NK-92 (cell line): ENCODE data around the gene GRIA4.

Experiments used
- DNase-seq: peaks from one replicate; lab custom pipeline; 2025; ENCODE audit not compliant: unreplicated experiment; lab: John Stamatoyannopoulos, UW

GRIA4 gene

DNA sequence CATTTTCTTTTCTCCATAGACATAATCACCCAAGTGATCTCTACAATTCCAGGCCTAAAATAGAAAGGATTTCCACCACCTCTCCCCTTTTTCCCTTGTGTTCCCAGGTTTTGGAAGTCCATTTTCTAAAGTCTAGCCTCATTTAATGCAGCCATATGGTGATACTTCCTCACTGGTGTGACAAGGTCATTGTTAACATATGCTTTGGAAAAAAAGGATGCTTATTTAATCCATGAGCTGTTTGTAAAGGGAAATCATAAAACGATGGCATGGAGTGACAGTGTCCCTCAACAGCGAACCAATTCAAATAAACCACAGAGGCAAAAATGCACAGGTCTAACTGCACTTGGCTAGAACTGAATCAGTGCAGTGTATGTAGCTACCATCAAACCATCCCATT lies 26.6 kb downstream of the GRIA4 start:
- no peak for DNase-seq

DNA sequence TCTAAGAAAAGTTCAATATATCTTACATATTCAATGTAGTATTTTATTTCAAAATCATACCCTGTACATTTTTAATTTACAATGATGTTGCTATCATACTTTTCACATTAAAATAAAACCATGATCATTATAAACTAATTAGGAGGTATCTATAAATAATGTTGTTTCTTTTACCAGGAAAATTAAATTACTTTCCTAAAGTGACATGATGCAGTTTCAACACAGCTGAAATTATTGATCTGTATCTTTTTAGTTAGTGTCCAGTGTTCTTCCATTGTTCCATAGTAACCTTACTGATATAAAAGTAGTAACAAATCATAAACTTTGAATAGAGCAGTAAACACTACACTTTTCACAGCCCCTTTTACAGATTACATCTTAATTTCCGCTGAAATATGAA lies 29.7 kb downstream of the GRIA4 start:
- no peak for DNase-seq

DNA sequence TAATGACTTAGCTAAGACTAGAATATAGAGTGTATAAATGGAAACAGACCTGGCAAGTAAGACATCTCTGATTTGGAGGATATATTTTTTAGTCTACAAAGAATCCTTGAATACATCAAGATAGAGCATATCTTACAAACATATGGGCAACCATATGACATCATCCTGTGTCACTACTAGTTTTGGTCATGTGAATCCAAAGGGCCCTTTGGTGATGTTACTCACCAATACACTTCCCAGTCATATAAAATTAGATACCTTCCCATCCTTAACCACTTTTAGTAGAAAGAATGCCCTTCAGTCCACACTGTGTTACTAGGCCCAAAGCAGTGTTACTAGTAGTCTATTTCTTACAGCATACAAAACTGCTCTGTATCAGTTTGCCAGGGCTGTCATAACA lies 31.6 kb downstream of the GRIA4 start:
- DNase-seq, result no peak

DNA sequence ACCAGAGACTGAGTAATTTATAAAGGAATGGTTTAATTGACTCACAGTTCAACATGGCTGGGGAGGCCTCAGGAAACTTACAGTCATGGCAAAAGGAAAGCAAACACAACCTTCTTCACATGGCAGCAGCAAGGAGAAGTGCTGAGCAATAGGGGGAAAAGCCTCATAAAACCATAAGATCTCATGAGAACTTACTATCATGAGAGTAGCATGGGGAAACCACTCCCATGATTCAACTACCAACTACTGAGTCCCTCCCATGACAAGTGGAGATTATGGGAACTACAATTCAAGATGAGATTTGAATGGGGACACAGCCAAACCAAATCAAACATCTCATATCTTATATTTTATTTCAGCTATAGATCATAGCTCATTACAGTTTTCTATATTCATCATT lies 33.0 kb downstream of the GRIA4 start:
- DNase-seq, result no peak

DNA sequence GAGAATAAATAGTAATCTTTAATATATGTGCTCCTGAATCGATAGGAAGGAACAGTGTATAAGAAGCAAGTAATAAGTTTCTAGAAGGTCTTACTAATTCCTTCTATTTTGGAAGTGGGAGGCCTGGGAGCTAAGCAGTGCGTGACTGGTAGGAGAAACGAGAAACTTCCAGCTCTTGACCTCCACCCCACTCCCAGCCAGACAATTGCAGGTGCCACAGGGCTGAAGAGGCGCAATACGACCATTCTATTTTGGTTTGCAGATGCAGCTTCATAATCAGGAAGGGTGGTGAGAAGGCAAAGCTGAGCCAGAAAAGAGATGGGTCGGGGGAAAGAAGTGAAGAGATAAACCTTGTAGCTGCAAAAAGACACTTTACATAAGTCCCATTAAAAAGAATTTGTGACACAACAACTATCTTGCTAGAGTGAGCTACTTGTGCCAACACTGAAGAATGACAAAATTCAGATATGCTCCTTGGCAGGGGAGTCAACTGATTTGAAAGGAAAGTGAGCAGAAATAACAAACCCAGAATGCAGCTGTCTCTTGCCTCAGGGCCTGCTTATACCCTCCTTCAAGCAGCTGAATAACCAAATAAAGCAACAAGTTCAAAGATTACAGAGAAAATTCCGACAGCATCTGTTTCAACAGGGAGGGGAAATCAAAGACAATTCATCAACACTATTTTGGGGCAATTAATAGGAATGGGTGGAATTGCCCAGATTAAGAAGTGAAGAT lies 35.1 kb downstream of the GRIA4 start:
- no peak for DNase-seq

DNA sequence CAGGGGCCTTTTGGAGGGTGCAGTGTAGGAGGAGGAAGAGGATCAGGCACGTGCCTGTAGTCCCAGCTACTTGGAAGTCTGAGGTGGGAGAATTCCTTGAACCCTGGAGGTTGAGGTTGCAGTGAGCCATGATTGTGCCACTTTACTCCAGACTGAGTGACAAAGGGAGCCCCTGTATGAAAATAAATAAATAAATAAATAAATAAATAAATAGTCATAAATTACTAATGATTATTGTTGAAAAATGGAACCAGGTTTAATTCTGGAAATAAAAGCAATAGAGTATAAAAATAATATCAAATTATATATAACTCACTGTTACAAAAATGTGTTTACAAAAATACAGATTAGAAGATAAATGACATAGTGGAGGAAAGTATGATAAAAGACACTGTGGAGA lies 37.9 kb downstream of the GRIA4 start:
- no peak for DNase-seq

DNA sequence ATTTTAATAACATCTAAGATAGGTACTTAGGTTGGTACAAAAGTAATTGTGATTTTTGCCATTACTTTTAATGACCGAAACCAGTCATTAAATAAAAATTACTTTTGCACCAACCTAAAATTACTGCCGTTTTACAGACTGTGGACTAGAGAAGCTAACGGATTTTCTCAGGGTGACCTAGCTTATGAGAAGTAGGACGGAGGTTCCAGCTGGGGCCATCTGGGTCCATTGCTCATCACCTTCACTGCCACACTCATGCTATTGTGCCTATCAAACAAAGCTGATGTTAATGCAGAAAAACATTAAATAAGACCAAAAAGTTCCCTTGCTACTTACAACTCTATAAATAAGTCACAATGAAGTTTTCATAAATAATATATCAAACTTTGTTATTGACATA lies 38.9 kb downstream of the GRIA4 start:
- no peak for DNase-seq

DNA sequence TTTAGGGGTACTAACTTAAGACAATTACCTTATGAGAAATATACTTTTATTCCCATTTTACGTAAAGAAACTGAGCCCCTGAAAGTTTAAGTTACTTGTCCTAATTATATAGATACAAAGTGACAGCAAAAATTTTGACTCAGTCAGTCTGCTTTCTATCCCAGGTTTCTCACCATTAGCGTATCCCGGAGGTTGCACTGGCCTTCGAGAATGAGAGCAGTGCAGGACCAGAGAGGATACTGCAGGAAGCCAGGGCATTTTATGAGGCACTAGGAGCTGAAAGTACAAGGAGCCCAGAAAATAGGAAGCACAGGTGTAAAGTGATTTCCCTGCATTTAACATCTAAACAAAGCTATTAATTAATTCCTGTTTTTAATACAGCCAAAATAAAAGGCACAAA lies 55.4 kb downstream of the GRIA4 start:
- no peak for DNase-seq

DNA sequence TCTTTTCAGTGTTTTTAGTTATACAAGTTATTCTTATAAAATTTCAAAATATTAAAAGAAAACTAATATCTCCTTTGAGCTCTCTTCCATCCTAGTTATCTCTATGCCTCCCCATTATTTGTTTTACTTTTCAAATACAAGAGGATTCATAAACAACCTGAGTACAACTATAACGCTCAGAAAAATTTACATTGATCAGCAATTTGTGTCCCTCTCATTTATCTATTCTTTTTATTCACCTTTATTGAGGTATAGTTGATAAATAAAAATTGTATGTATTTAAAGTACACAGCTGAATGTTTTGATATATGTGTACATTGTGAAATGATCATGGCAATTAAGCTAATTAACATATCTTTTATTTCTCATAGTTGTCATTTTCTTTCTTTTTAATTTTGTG lies 57.6 kb downstream of the GRIA4 start:
- no peak for DNase-seq

DNA sequence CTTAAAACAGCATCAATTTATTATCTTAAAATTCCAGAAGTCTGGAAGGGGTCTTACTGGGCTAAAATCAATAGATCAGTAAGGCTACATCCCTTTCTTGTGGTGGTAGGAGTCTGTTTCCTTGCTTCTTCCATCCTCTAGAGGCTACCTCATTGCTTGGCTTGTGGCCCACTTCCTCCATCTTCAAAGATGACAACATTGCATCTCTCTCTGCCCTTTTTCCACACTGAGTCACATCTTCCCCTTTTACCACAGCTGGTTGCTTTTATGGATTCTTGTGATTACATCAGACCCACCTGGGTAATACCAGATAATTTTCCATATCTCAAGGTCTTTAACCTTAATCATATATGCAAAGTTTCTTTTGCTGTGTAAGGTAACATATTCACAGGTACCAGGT lies 60.9 kb downstream of the GRIA4 start:
- DNase-seq, result no peak

DNA sequence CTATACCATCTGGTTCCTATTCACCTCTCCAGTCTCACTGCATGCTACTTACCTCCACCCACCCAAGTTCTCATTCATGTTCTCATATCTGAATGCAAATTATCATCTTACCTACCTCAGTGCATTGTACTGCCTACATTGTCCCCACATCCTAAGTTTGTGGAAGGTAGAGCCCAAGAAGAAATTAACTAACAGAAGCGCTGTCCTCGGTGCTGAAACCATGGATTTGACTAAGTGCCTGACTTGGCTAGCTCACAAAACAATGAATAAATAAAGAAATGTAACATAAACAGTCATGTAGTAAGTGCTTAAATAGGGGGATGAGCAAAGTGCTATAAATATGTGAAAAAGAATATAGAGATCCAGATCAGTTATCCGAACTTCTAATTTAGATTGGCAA lies 63.2 kb downstream of the GRIA4 start:
- no peak for DNase-seq

DNA sequence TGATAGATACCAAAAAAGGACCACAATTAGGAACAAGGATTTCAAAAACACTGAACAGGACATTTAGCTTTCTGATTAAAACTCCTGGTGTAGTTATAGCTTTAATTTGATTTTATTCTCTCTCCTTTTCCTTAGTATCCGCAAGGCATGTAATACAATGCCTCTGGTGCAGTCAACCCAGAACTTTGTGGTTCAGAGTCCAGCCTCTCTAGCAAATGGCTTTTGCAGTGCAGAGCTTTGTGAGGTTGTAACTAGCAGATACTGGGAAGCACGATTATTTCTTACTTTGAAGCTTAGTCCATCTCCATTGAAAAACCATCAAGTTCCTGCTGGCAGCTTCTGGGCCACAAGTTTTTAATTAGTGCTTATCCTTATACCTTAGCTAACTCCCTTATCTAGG lies 79.8 kb downstream of the GRIA4 start:
- DNase-seq, result no peak

DNA sequence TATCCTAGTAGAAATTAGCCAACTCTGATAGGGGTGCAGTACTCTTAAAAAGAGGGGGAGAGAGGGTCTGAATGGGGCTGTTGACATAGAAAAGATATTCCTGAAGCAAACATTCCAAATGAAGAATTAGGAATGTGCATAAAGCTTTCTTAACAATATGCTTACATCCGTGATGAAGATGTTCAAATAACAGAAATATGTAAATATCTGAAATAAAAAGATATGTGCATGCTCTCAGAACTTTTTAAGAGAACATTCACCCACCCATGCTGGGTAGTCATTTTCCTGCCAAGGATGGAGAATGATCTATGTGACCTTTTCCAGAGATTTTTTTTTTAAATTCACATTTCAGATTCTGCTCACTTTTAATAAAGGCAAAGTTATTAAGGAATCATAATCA lies 80.6 kb downstream of the GRIA4 start:
- DNase-seq, result no peak

DNA sequence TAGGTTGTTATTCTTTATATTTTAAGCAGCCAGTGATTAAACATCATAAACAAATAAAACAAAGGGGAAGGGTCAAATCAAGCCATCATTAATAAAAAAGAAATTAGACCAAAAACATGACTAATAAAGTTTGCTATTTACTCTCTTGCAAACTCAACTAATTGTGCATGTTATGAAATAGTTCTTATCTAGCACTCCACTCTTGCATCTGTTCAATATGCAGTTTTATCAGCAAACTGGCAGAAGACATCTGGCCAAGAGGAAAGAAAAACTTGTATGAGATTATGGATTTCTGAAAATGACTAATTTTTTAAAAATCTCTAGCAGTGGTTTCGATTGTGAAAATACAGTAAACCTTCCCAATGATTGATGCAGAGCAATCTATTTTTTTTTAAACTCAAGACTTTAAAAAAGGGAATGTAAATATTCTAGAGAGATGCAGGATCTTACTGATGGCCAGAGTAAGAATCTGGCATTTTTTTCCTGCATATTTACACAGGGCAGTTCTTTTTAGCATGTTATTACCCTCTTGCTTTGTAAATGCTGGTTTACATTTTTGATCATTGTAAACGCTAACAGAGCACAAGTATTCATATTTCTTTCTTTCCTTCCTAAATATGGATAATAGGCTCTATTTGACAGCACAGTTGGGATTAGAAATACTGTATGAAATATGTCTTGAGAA lies 83.3 kb downstream of the GRIA4 start:
- no peak for DNase-seq

DNA sequence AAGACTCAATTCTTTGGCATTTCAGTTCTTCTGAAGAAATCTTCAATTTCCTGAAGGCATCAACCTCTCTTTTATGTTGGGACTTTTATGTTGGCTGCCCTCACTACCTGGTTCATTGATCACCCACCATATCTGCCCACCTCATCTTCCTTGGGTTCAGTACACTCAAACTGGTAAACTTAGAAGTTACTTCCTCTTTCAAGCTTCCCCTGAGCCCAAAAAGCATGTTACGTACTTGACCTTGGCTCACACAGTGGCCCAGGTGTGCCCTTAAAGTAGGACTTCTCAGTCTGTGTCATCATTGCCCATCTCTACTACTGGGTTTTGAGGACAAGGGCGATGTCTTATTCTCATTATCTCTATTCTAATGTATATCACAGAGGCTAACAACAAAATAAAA lies 86.1 kb downstream of the GRIA4 start:
- no peak for DNase-seq

DNA sequence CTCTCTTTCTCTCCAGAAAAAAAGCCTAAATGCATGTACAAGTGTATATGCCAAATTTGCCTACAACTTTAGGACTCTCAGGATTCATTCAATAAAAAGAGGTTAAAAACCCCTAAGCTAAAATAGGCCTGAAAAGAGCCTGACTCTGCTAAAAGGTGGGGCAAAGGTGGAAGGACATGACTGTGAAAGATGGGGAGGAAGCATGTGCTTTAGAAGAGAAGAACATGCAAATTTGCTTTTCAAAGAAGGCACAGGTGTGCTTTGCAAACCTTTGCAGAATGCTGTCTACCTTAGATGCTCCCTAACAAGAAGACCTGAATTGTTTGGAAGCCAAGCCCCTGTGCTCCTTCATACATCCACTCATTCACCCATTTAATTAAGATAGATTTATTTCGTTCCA lies 87.4 kb downstream of the GRIA4 start:
- no peak for DNase-seq

DNA sequence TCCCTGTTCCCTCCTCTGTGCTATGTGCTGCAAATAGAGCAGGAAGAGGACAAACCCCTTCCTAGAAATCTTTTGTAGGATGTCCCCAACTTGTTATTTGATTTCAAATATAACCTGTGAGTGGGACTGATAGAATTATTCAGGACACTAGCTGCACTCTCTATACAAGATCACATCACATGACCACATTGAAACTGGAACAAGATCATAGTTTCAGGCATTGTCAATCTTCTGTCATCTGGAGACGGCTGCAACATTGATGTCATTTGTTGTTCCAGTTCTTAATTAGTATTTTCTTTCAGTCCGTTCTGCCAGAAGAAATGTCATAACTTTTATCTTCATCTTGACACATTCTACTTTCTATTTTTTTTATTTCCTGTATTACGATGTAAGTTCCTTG lies 89.3 kb downstream of the GRIA4 start:
- DNase-seq, result no peak

DNA sequence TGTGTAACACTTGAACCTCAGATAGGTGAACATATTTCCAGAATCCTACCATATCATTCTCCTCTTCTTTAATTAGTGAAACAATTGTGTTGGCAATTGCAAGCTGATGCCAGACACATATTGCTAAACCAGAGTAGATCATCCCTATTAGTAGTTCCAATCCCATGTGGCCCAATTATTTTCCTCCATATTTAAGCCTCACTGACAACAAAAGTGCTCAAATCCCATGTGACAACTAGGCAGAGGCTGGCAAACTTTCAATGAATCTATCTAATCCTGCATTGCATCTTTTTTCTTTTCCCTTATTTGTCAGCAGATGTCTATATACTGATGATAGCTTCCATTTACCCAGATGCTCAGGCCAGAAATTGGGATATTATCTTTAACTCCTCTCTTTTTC lies 90.4 kb downstream of the GRIA4 start:
- DNase-seq, result no peak

DNA sequence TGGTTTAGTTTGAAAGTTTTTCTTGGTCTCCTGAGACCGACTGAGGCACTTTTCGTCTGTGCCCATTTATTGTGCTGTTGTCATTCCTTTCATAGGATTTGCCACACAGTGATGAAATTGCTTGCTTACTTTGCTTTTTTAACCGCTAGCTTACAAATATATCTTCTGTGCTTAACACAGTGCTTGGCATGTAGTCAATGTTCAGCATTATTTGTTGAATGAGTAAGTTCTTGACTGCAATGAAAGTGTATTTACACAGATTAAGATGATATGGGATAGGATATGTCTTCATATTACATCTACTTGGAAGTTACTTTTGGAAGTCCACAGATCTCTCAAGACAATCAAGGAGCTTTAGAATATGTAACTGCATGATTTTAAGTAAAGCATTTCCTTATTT lies 91.2 kb downstream of the GRIA4 start:
- no peak for DNase-seq

DNA sequence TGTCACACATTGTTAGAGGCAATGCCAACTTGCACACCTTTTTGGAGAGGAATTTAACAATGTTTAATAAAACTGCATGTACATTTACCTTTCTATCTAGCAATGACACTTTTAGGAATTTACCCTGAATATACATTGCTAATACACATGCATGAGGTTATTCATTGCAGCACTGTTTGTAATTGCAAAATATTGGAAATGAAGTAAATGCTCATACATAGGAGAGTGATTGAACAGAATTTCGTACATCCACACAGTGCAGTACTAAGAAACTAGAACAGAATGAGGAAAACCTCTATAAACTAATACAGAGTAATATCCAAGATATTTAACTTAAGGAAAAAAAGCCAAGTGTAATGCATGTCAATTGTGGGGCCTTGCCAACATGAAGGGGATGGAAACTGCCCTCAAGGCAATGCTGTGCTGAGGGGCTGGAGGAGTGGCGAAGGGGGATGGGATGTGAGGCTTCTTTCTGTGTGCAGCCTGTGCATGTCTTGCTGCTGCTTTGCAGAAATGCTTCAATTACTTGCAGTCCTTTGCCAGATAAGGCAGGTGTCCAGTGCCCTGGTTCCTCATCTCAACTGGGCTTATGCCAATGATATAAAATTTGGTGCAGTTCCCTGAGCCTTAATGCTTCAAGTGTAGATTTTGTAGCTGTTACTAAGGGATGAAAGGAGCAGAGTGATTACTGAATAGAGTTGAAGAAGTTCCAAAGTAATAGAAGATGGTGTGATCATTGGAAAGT lies 96.1 kb downstream of the GRIA4 start:
- no peak for DNase-seq

DNA sequence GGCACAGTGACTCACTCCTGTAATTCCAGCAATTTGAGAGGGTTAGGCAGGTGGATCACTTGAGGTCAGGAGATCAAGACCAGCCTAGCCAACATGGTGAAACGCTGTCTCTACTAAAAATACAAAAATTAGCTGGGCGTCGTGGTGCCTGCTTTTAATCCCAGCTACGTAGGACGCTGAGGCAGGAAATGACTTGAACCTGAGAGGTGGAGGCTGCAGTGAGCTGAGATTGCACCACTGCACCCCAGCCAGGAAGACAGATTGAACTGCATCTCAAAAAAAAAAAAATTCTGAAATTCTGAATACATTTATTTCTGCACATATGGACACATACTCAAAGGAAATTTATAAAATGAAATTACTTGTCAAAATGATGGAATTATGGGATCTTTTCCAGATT lies 103.2 kb downstream of the GRIA4 start:
- DNase-seq, result no peak

DNA sequence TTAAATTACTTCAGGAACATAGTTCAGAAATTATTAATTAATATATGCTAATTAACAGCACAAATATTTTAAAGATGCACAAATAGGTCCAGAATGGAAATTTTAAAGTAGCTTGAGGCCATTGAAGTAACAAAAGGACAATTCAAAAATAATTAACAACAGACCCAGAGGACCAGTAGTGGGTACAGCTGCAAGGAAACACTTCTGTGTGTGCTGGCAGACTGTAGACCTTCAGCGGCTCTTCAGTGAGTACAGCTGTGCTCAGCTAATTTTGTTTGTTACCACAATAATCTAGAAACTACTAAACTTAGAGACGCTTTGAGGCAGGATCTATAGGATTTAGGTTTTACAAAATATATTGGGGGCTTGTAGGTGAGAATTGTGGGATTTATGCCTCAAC lies 103.8 kb downstream of the GRIA4 start:
- DNase-seq, result no peak
